Psoas muscle (tissue), 8 donors: ENCODE data around the gene ACD. TPM values are rescaled to one million over a fixed set of nuclear protein-coding genes. Genes with fewer than 3 reads are reported as not detected.

Source experiments
- ATAC-seq, 4 donors: fragments of 200-7000 bp; cut with Tn5 transposase; one replicate each; pipeline ENCODE4 v1.9.1; 2020; ENCODE audit warnings: moderate library complexity in 3 of 4, mild to moderate bottlenecking in 2 of 4
- DNase-seq, 2 donors: peaks; one replicate each; pipeline ENCODE4 v3.0.0-alpha.2; 2020
- H3K27ac ChIP-seq: fragments of 200-600 bp; one replicate; pipeline ENCODE4 v1.8.0; 2022
- H3K27me3 ChIP-seq, 3 donors: fragments of 200-600 bp in 1 of 3; one replicate each; pipeline versions ENCODE4 v1.6.1 to v1.8.0; 2013 to 2022; ENCODE audit warnings: low read length in 2 of 3, mild to moderate bottlenecking in 2 of 3, moderate library complexity in 1 of 3; ENCODE audit not compliant: insufficient read depth in 3 of 3
- H3K36me3 ChIP-seq, 2 donors: fragments of 200-600 bp in 1 of 2; one replicate each; pipeline versions ENCODE4 v1.6.1 to v1.8.0; 2013 to 2022; ENCODE audit warnings: low read depth in 1 of 2, mild to moderate bottlenecking in 1 of 2, moderate library complexity in 1 of 2; ENCODE audit not compliant: insufficient read depth in 1 of 2
- H3K4me1 ChIP-seq: fragments of 200-600 bp; one replicate; pipeline ENCODE4 v1.8.0; 2022
- H3K4me3 ChIP-seq: fragments of 200-600 bp; one replicate; pipeline ENCODE4 v1.8.0; 2022; ENCODE audit warnings: mild to moderate bottlenecking
- H3K9me3 ChIP-seq: fragments of 200-600 bp; one replicate; pipeline ENCODE4 v1.8.0; 2022
- WGBS, 3 donors: extraction: QIAGEN DNeasy Blood & Tissue Kit; methylation state at CpG; one replicate each; pipeline versions ENCODE4 v1.1.6 to v1.1.7; 2013; 5-methylcytosine and 5-hydroxymethylcytosine counted together
- intact Hi-C, 2 donors: fragments of 100-400 bp; cut with DNase I; formaldehyde crosslinking; loops; one replicate each; pipeline versions ENCODE4 v1.11.0 to v1.14.2; 2022
- polyA plus RNA-seq, 3 donors: library from polyadenylated mRNA; stranded (reverse); fragments of 200-250 nt; gene quantifications; one replicate each; pipeline ENCODE4 v1.2.3, GENCODE V29; 2013
- total RNA-seq, 4 donors: library from RNA; stranded (reverse); fragmentation: NEBNext Ultra II Directional in 2 of 4; extraction: Animal tissue kit (Norgen Biotek cat#: 25700) in 2 of 4; gene quantifications; one replicate each; pipeline versions ENCODE4 v1.2.1 to v1.2.4, GENCODE V29; 2021 to 2023
- TF ChIP-seq, protein P1 (sequence below): fragments of 200-600 bp; IDR thresholded peaks from one replicate; pipeline ENCODE4 v1.8.0; 2022; ENCODE audit warnings: antibody characterized with exemption
- donor health status: healthy with polysubstance abuse.
- donor health status: DM: no; HTN: no; CAD: no; lungs with moderate emphysema.
- donor health status: Bipolar disorder and iron deficiency.
- donor health status: healthy.
- donor health status: DM: yes; HTN: yes; CAD: no.
- donor health status: DM: no; HTN: no; CAD: no.
- donor health status: DM: no; HTN: no; CAD: no.
- donor health status: DM: yes; HTN: yes; CAD: no.

ACD gene
- total and polyA plus RNA-seq, 7 donors: 4.9 to 16.7 (median 8.9) TPM

GRCh38 chr16:67677712-67678111 is 17.7 kb upstream of the ACD start:
- intact Hi-C loops: loop anchor here (10.0 kb wide), 3 partner anchors 247 to 367 kb away; partner anchors contain the start of genes DDX28 (in 1 of the 2) and DUS2 (in 1 of the 2)
- no peak for ATAC-seq

DNA sequence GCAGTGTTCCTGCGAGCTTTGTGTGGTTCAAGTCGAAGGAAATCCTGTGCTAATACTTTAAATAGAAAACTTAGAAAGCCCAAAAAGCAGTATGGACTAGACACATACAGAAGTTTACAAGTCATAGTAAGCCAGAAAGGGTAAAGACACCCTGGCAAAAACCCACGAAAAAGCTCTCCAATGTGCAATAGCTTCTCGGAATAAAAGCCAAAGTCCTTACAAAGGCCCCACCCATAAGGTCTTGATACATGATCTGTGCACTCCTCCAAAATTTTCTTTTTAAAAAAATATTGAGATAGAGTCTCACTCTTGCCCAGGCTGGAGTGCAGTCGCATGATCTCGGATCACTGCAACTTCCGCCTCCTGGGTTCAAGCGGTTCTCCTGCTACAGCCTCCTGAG is 16.9 kb upstream of the ACD start:
- no peak for ATAC-seq
- Histone ChIP-seq H3K9me3 (no peaks in the 10 kb centered on the region), H3K4me3 (no peak overlapping the region), H3K36me3 (peaks cover 0 to 20% of the 10 kb centered on the region in 2 donors), H3K4me1 (peaks cover 14% of the 10 kb centered on the region), H3K27me3 (no peaks in the 10 kb centered on the region), H3K27ac (no peak overlapping the region)
- no peak for DNase-seq
- intact Hi-C loops: loop anchor here (10.0 kb wide), 3 partner anchors 248 to 368 kb away; partner anchors contain the start of genes DDX28 (in 1 of the 2) and DUS2 (in 1 of the 2)
- TF ChIP-seq, protein P1, sequence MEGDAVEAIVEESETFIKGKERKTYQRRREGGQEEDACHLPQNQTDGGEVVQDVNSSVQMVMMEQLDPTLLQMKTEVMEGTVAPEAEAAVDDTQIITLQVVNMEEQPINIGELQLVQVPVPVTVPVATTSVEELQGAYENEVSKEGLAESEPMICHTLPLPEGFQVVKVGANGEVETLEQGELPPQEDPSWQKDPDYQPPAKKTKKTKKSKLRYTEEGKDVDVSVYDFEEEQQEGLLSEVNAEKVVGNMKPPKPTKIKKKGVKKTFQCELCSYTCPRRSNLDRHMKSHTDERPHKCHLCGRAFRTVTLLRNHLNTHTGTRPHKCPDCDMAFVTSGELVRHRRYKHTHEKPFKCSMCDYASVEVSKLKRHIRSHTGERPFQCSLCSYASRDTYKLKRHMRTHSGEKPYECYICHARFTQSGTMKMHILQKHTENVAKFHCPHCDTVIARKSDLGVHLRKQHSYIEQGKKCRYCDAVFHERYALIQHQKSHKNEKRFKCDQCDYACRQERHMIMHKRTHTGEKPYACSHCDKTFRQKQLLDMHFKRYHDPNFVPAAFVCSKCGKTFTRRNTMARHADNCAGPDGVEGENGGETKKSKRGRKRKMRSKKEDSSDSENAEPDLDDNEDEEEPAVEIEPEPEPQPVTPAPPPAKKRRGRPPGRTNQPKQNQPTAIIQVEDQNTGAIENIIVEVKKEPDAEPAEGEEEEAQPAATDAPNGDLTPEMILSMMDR: no peak
- WGBS, 3 donors: 72 to 82% (median 74%) methylated on average over 8 of the region's 8 CpGs

More at GRCh38 chr16:67677712-67678111, 17.7 kb upstream of the ACD start:
- Histone ChIP-seq H3K4me3 (no peak overlapping the region), H3K4me1 (peaks cover 14% of the 10 kb centered on the region), H3K27me3 (no peaks in the 10 kb centered on the region), H3K27ac (no peak overlapping the region), H3K36me3 (peaks cover 0 to 22% of the 10 kb centered on the region in 2 donors), H3K9me3 (no peaks in the 10 kb centered on the region)
- TF ChIP-seq, protein P1: no peak
- no peak for DNase-seq
- 94 to 100% (median 100%) methylated on average over 1 of the region's 1 CpG for WGBS, 3 donors

GRCh38 chr16:67676516-67676915 is 16.5 kb upstream of the ACD start:
- H3K27ac ChIP-seq: no peak overlapping the region
- DNase-seq (no peak), ATAC-seq (no peak)
- peaks cover 0 to 19% of the 10 kb centered on the region in 2 donors for H3K36me3 ChIP-seq
- H3K4me3 ChIP-seq: no peak overlapping the region
- H3K9me3 ChIP-seq: no peaks in the 10 kb centered on the region
- H3K4me1 ChIP-seq: peaks cover 14% of the 10 kb centered on the region
- WGBS, 3 donors: 73 to 84% (median 79%) methylated on average over 4 of the region's 4 CpGs
- intact Hi-C loops: loop anchor here (10.0 kb wide), 3 partner anchors 248 to 368 kb away; partner anchors contain the start of genes DDX28 (in 1 of the 2) and DUS2 (in 1 of the 2)
- TF ChIP-seq, protein P1: no peak
- H3K27me3 ChIP-seq: no peaks in the 10 kb centered on the region

DNA sequence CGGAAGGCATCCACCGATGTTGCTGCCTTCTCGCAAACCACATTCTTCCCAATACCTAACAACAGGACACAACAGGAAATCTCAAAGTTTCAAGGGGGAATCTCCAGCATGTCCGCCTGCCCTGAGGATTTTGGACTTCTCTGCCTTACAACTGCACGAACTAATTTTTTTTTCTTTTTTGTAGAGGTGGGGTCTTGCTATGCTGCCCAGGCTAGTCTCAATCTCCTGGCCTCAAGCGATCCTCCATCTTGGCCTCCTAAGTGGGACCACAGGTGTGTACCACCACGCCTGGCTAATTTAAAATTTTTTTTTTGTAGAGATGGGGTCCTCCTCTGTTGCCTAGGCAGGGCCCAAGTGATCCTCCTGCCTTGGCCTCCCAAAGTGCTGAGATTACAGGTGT is 15.9 kb upstream of the ACD start:
- ATAC-seq (no peak), DNase-seq (no peak)
- Histone ChIP-seq H3K36me3 (peaks cover 0 to 15% of the 10 kb centered on the region in 2 donors), H3K9me3 (no peaks in the 10 kb centered on the region), H3K27ac (no peak overlapping the region), H3K4me1 (peaks cover 14% of the 10 kb centered on the region), H3K4me3 (no peak overlapping the region), H3K27me3 (no peaks in the 10 kb centered on the region)
- intact Hi-C loops: loop anchor here (10.0 kb wide), 3 partner anchors 249 to 369 kb away; partner anchors contain the start of genes DDX28 (in 1 of the 2) and DUS2 (in 1 of the 2)
- 95 to 97% (median 97%) methylated on average over 7 of the region's 7 CpGs for WGBS, 3 donors
- TF ChIP-seq, protein P1: no peak

GRCh38 chr16:67675579-67675935 is 15.5 kb upstream of the ACD start:
- intact Hi-C loops: loop anchor here (10.0 kb wide), 3 partner anchors 249 to 369 kb away; partner anchors contain the start of genes DDX28 (in 1 of the 2) and DUS2 (in 1 of the 2)
- Histone ChIP-seq H3K4me3 (no peak overlapping the region), H3K9me3 (no peaks in the 10 kb centered on the region), H3K27me3 (no peaks in the 10 kb centered on the region), H3K4me1 (peaks cover 14% of the 10 kb centered on the region), H3K27ac (no peak overlapping the region), H3K36me3 (peaks cover 0 to 14% of the 10 kb centered on the region in 2 donors)
- TF ChIP-seq, protein P1: no peak
- ATAC-seq (no peak), DNase-seq (no peak)
- 94 to 99% (median 97%) methylated on average over 17 of the region's 17 CpGs for WGBS, 3 donors
